Liver (tissue), 9 donors: ENCODE results near the gene KCNJ4. TPM values are rescaled to one million over a fixed set of nuclear protein-coding genes. Genes with fewer than 3 reads are reported as not detected.

ENCODE experiments used
- DNase-seq: peaks from one replicate; pipeline ENCODE4 v3.0.0-alpha.2; 2017; ENCODE audit warnings: low spot score
- H3K27ac ChIP-seq, 2 donors: one replicate each; pipeline ENCODE4 v1.7.0; 2013; ENCODE audit warnings: inconsistent platforms in 2 of 2, low read length in 2 of 2, control low read depth in 1 of 2, low read depth in 1 of 2, mild to moderate bottlenecking in 1 of 2
- H3K27me3 ChIP-seq, 4 donors: one replicate each; pipeline versions ENCODE4 v1.6.1 to v1.7.0; 2013; ENCODE audit warnings: low read length in 3 of 4, inconsistent platforms in 1 of 4, mild to moderate bottlenecking in 1 of 4, moderate library complexity in 1 of 4; ENCODE audit not compliant: control insufficient read depth in 4 of 4, insufficient read depth in 4 of 4
- H3K36me3 ChIP-seq, 4 donors: one replicate each; pipeline versions ENCODE4 v1.6.1 to v1.7.0; 2013; ENCODE audit warnings: low read length in 3 of 4, mild to moderate bottlenecking in 3 of 4, low read depth in 1 of 4, moderate library complexity in 1 of 4; ENCODE audit not compliant: control insufficient read depth in 4 of 4, insufficient read depth in 3 of 4
- H3K4me1 ChIP-seq, 4 donors: one replicate each; pipeline versions ENCODE4 v1.6.1 to v1.7.0; 2013; ENCODE audit warnings: low read length in 3 of 4, mild to moderate bottlenecking in 3 of 4, moderate library complexity in 1 of 4; ENCODE audit not compliant: control insufficient read depth in 4 of 4, insufficient read depth in 4 of 4
- H3K4me3 ChIP-seq, 3 donors: one replicate each; pipeline versions ENCODE4 v1.6.1 to v1.7.0; 2013; ENCODE audit warnings: low read length in 3 of 3, control low read depth in 1 of 3, low read depth in 1 of 3, mild to moderate bottlenecking in 1 of 3
- H3K9ac ChIP-seq, 2 donors: one replicate each; pipeline ENCODE4 v1.7.0; 2013; ENCODE audit warnings: low read length in 2 of 2, mild to moderate bottlenecking in 2 of 2, moderate library complexity in 2 of 2, control low read depth in 1 of 2, low read depth in 1 of 2
- H3K9me3 ChIP-seq, 4 donors: one replicate each; pipeline versions ENCODE4 v1.6.1 to v1.7.0; 2013; ENCODE audit warnings: low read length in 3 of 4; ENCODE audit not compliant: control insufficient read depth in 4 of 4
- EGR1 ChIP-seq, 2 donors: IDR thresholded peaks; 2 replicates each; pipeline ENCODE4 v1.6.1; 2016 to 2018; ENCODE audit warnings: antibody characterized with exemption in 2 of 2, low read depth in 2 of 2
- FOXA1 ChIP-seq: IDR thresholded peaks from 2 replicates; pipeline ENCODE4 v1.6.1; 2016; ENCODE audit warnings: antibody characterized with exemption
- FOXA2 ChIP-seq: IDR thresholded peaks from 2 replicates; pipeline ENCODE4 v1.6.1; 2016; ENCODE audit warnings: antibody characterized with exemption
- GABPA ChIP-seq, 2 donors: IDR thresholded peaks in 1 of 2; conservative IDR thresholded peaks in 1 of 2; 2 replicates each; pipeline ENCODE4 v1.6.1; 2016; ENCODE audit warnings: antibody characterized with exemption in 2 of 2, mild to moderate bottlenecking in 1 of 2, moderate library complexity in 1 of 2
- HNF4A ChIP-seq, 2 donors: conservative IDR thresholded peaks; 2 replicates each; pipeline ENCODE4 v1.6.1; 2016; ENCODE audit warnings: antibody characterized with exemption in 2 of 2, mild to moderate bottlenecking in 2 of 2
- HNF4G ChIP-seq: IDR thresholded peaks from 2 replicates; pipeline ENCODE4 v1.6.1; 2016; ENCODE audit warnings: antibody characterized with exemption
- JUND ChIP-seq, 2 donors: IDR thresholded peaks; 2 replicates each; pipeline ENCODE4 v1.6.1; 2016; ENCODE audit warnings: antibody characterized with exemption in 2 of 2
- NR2F2 ChIP-seq: IDR thresholded peaks from 2 replicates; pipeline ENCODE4 v1.6.1; 2016; ENCODE audit warnings: antibody characterized with exemption
- RAD21 ChIP-seq, 2 donors: IDR thresholded peaks; 2 replicates each; pipeline ENCODE4 v1.6.1; 2016; ENCODE audit warnings: antibody characterized with exemption in 2 of 2, mild to moderate bottlenecking in 2 of 2
- RXRA ChIP-seq, 2 donors: IDR thresholded peaks; 2 replicates each; pipeline ENCODE4 v1.6.1; 2017 to 2018; ENCODE audit warnings: antibody characterized with exemption in 2 of 2, mild to moderate bottlenecking in 1 of 2
- SP1 ChIP-seq: IDR thresholded peaks from 2 replicates; pipeline ENCODE4 v1.6.1; 2018; ENCODE audit warnings: antibody characterized with exemption, mild to moderate bottlenecking
- TAF1 ChIP-seq: conservative IDR thresholded peaks from 2 replicates; pipeline ENCODE4 v1.6.1; 2016; ENCODE audit warnings: antibody characterized with exemption, mild to moderate bottlenecking
- YY1 ChIP-seq: IDR thresholded peaks from 2 replicates; pipeline ENCODE4 v1.6.1; 2016; ENCODE audit warnings: antibody characterized with exemption, mild to moderate bottlenecking
- WGBS: extraction: QIAGEN DNeasy Blood & Tissue Kit; methylation state at CpG from one replicate; pipeline ENCODE4 v1.1.7; 2013; 5-methylcytosine and 5-hydroxymethylcytosine counted together
- polyA plus RNA-seq, 2 donors: library from polyadenylated mRNA; stranded (reverse) in 1 of 2; unstranded in 1 of 2; fragments of 200-250 nt in 1 of 2; fragments of >200 nt in 1 of 2; fragmentation: Nextera tagmentation in 1 of 2; extraction: Ambion mirVana in 1 of 2; gene quantifications; one replicate each; pipeline versions ENCODE4 v1.2.1 to v1.2.3, GENCODE V29; 2013 to 2015
- total RNA-seq, 2 donors: library from RNA; depleted of rRNA; stranded (reverse); fragments of >200 nt; gene quantifications; one replicate each; pipeline ENCODE4 v1.2.3, GENCODE V29; 2014
- TF ChIP-seq, protein P1 (sequence below): IDR thresholded peaks from 2 replicates; pipeline ENCODE4 v1.6.1; 2016; ENCODE audit warnings: antibody characterized with exemption
- TF ChIP-seq, protein P2 (sequence below): fragments of 150-350 bp; IDR thresholded peaks from 2 replicates; pipeline ENCODE4 v1.5.1; 2017; ENCODE audit warnings: improper control_type of control experiment, low read depth, low read length; ENCODE audit not compliant: missing input control
- TF ChIP-seq, protein P3 (sequence below): IDR thresholded peaks from 2 replicates; pipeline ENCODE4 v1.6.1; 2016; ENCODE audit warnings: antibody characterized with exemption
- TF ChIP-seq, protein P4 (sequence below): IDR thresholded peaks from 2 replicates; pipeline ENCODE4 v1.6.1; 2016; ENCODE audit warnings: antibody characterized with exemption, mild to moderate bottlenecking
- TF ChIP-seq, protein P5 (sequence below): IDR thresholded peaks from 2 replicates; pipeline ENCODE4 v1.6.1; 2016; ENCODE audit warnings: antibody characterized with exemption
- donor health status: healthy.
- donor health status: healthy.
- donor health status: healthy.
- donor health status: healthy.
- donor health status: healthy.

Gene KCNJ4
- total and polyA plus RNA-seq, 4 donors: 0.05 TPM; not detected in 3

DNA sequence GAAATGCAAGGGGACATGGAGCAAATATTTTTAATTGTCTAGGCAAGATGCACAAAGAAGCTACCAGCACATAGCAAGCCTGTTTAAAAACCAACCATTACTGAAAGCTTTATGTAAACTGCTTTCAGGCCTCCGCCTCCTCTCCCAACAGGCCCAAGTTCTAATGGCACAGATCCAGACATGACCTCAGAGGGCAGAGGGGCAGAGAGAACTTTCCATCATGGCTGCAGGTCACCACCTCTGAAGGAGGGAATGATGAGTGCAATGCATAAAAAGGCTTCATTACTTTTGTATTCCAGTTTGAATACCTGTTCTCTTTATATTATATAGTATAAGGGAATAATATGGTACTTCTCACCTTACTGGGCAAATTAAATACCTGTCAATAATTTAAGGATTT, 35.9 kb upstream of the KCNJ4 start:
- Histone ChIP-seq H3K36me3 (peaks cover 27 to 79% (median 75%) of the 10 kb centered on the region in 4 donors), H3K9ac (peak overlapping the region in 1 of 2 donors; percentile 41), H3K9me3 (no peaks in the 10 kb centered on the region), H3K27me3 (no peaks in the 10 kb centered on the region), H3K27ac (peak overlapping the region; percentile 81 to 92), H3K4me1 (peaks cover 2 to 5% (median 2%) of the 10 kb centered on the region in 4 donors), H3K4me3 (no peak overlapping the region)
- DNase-seq: peak; percentile 65
- WGBS: 23% methylated on average over 1 of the region's 1 CpG
- TF ChIP-seq, protein P1, sequence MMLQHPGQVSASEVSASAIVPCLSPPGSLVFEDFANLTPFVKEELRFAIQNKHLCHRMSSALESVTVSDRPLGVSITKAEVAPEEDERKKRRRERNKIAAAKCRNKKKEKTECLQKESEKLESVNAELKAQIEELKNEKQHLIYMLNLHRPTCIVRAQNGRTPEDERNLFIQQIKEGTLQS: peak; percentile 57
- TF ChIP-seq RAD21 (IDR thresholded peaks at IDR 0.05) (peak; percentile 32 to 50), RXRA (IDR thresholded peaks at IDR 0.05) (peak; percentile 73 to 79), GABPA (IDR thresholded peaks at IDR 0.05 in 1 of 2, conservative IDR thresholded peaks at IDR 0.05 in 1 of 2) (peak in 1 of 2 donors; percentile 36), YY1 (peak; percentile 97), EGR1 (IDR thresholded peaks at IDR 0.05; ENCODE audit: low read depth in 2 of 2) (peak in 1 of 2 donors; percentile 81), FOXA2 (peak; percentile 72), NR2F2 (peak; percentile 97), FOXA1 (peak; percentile 25), HNF4G (peak; percentile 61), SP1 (peak; percentile 59), HNF4A (conservative IDR thresholded peaks at IDR 0.05) (peak; percentile 89 to 95), TAF1 (no peak), JUND (IDR thresholded peaks at IDR 0.05) (peak; percentile 99)
- TF ChIP-seq, protein P2, sequence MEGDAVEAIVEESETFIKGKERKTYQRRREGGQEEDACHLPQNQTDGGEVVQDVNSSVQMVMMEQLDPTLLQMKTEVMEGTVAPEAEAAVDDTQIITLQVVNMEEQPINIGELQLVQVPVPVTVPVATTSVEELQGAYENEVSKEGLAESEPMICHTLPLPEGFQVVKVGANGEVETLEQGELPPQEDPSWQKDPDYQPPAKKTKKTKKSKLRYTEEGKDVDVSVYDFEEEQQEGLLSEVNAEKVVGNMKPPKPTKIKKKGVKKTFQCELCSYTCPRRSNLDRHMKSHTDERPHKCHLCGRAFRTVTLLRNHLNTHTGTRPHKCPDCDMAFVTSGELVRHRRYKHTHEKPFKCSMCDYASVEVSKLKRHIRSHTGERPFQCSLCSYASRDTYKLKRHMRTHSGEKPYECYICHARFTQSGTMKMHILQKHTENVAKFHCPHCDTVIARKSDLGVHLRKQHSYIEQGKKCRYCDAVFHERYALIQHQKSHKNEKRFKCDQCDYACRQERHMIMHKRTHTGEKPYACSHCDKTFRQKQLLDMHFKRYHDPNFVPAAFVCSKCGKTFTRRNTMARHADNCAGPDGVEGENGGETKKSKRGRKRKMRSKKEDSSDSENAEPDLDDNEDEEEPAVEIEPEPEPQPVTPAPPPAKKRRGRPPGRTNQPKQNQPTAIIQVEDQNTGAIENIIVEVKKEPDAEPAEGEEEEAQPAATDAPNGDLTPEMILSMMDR: no peak
- TF ChIP-seq, protein P3, sequence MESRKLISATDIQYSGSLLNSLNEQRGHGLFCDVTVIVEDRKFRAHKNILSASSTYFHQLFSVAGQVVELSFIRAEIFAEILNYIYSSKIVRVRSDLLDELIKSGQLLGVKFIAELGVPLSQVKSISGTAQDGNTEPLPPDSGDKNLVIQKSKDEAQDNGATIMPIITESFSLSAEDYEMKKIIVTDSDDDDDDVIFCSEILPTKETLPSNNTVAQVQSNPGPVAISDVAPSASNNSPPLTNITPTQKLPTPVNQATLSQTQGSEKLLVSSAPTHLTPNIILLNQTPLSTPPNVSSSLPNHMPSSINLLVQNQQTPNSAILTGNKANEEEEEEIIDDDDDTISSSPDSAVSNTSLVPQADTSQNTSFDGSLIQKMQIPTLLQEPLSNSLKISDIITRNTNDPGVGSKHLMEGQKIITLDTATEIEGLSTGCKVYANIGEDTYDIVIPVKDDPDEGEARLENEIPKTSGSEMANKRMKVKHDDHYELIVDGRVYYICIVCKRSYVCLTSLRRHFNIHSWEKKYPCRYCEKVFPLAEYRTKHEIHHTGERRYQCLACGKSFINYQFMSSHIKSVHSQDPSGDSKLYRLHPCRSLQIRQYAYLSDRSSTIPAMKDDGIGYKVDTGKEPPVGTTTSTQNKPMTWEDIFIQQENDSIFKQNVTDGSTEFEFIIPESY: no peak
- TF ChIP-seq, protein P4, sequence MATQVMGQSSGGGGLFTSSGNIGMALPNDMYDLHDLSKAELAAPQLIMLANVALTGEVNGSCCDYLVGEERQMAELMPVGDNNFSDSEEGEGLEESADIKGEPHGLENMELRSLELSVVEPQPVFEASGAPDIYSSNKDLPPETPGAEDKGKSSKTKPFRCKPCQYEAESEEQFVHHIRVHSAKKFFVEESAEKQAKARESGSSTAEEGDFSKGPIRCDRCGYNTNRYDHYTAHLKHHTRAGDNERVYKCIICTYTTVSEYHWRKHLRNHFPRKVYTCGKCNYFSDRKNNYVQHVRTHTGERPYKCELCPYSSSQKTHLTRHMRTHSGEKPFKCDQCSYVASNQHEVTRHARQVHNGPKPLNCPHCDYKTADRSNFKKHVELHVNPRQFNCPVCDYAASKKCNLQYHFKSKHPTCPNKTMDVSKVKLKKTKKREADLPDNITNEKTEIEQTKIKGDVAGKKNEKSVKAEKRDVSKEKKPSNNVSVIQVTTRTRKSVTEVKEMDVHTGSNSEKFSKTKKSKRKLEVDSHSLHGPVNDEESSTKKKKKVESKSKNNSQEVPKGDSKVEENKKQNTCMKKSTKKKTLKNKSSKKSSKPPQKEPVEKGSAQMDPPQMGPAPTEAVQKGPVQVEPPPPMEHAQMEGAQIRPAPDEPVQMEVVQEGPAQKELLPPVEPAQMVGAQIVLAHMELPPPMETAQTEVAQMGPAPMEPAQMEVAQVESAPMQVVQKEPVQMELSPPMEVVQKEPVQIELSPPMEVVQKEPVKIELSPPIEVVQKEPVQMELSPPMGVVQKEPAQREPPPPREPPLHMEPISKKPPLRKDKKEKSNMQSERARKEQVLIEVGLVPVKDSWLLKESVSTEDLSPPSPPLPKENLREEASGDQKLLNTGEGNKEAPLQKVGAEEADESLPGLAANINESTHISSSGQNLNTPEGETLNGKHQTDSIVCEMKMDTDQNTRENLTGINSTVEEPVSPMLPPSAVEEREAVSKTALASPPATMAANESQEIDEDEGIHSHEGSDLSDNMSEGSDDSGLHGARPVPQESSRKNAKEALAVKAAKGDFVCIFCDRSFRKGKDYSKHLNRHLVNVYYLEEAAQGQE: peak; percentile 39
- TF ChIP-seq, protein P5, sequence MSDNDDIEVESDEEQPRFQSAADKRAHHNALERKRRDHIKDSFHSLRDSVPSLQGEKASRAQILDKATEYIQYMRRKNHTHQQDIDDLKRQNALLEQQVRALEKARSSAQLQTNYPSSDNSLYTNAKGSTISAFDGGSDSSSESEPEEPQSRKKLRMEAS: no peak
